Astrocyte of the spinal cord (primary cell): ENCODE results near the gene CATSPERD.

Experiments used
- DNase-seq: peaks from one replicate; pipeline ENCODE4 v3.0.0; 2011; ENCODE audit warnings: low read depth, low spot score
- H3K4me3 ChIP-seq: 2 replicates; pipeline ENCODE4 v1.5.1; 2011; ENCODE audit warnings: low read depth, mild to moderate bottlenecking, low read length, moderate library complexity
- in situ Hi-C: cut with HindIII; loops from 2 replicates; pipeline ENCODE4 v1.10.0; 2017; ENCODE audit warnings: low sequenced_read_pairs
- TF ChIP-seq, protein P1 (sequence below): IDR thresholded peaks from 2 replicates; pipeline ENCODE4 v1.5.1; 2012; ENCODE audit warnings: low read depth, mild to moderate bottlenecking, low read length, inconsistent platforms

CATSPERD gene

DNA sequence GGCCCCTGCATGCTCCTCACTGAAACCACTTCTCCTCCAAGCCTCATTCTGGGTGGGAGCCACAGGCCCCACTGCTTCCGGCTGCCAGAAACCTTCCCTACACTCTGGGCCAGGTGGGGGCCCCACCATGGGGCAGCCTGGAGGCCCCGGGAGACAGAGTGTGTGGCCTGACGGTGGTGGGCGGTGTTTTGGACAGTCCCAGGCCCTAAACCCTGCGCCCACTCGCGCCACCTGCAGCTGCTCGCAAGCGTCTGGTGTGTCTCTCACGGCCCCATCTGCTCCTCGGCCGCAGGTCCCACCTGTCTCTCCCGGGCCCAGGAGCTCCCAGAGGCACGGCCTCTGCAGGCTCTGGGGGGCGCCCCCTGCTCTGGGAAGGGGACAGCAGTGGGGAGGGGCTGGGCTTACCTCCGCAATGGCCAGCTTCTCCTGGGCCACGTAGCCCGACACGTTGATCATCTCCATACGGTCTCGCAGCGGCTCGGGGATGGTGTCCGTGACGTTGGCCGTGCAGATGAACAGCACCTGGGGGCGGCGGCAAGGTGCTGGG, 24.7 kb upstream of the CATSPERD start:
- in situ Hi-C loops, result no loop called here
- TF ChIP-seq, protein P1, sequence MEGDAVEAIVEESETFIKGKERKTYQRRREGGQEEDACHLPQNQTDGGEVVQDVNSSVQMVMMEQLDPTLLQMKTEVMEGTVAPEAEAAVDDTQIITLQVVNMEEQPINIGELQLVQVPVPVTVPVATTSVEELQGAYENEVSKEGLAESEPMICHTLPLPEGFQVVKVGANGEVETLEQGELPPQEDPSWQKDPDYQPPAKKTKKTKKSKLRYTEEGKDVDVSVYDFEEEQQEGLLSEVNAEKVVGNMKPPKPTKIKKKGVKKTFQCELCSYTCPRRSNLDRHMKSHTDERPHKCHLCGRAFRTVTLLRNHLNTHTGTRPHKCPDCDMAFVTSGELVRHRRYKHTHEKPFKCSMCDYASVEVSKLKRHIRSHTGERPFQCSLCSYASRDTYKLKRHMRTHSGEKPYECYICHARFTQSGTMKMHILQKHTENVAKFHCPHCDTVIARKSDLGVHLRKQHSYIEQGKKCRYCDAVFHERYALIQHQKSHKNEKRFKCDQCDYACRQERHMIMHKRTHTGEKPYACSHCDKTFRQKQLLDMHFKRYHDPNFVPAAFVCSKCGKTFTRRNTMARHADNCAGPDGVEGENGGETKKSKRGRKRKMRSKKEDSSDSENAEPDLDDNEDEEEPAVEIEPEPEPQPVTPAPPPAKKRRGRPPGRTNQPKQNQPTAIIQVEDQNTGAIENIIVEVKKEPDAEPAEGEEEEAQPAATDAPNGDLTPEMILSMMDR, result no peak
- no peak overlapping the region for H3K4me3 ChIP-seq
- no peak for DNase-seq

DNA sequence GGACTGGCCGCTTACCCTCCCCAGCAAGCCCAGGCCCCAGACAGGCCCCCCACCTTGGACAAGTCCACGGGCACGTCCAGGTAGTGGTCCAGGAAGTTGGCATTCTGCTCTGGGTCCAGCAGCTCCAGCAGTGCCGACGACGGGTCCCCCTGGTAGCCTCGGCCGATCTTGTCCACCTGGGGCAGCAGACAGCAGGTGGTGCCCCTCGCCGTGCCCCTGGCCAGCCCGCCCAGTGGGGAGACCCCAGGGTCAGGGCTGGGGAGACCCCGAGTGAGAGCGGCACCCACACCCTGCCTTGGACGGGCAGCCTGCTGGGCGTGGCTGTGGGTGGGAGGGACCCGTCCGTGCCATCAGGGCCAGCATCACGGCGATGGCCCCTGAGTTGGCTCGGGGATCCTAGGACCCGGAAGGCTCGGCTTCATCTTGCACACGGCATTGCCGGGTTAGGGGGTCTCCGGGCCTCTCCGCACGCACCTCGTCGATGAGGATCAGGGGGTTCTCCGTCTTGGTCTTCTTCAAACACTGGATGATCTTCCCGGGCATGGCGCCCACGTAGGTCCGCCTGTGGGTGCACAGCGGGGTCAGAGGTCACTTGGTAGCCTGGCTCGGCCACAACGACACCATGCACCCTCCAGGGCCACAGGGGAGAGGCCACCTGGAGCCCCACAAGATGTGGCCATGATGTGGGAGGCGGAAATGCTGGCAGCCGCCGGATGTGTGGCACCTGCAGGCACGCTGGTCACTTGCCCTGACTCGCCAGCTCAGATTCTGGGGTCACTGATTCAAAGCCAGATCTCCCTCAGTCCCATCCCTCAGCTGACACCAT, 24.0 kb upstream of the CATSPERD start:
- no peak overlapping the region for H3K4me3 ChIP-seq
- DNase-seq, result no peak
- TF ChIP-seq, protein P1, result no peak
- in situ Hi-C loops, result no loop called here

DNA sequence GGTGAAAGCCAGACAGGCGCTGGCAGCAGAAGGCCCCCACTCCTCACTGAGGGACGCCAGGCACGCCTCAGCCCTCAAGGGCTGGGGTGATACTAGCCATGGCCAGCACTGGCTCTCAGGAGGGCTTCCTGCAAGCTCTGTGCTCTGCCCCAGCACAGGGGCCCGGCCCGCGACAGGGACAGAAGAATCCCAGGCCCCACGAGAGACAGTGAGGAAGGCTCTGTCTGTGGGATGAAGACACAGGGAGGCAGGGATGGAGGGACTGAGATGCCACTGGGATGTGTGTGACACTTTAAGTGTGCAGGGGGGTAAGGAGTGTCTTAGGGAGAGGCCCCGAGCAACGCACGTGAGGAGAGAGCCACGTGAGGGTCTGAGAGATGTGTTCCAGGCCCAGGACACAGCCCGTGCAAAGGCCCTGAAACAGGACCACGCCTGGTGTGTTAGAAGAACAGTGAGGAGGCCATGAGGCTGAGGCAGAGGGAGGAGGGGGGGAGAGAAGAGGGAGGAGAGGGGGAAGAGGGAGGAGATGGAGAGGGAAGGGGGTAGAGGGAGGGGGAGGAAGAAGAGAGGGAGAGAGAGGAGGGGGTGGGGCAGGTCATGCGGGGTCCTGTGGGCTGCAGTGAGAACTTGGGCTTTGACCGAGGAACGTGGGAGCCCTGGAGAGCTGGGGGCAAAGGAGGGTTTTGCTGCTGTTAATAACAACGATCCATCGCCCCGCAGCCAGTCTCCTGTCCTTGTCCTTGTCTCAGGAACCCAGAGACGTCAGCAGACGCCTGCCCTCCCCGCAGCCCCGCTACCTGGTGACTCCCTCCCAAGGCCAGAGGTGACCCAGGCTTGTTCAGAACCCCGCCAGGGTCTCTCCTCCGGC, 23.2 kb upstream of the CATSPERD start:
- in situ Hi-C loops, result no loop called here
- no peak for DNase-seq
- TF ChIP-seq, protein P1, result no peak
- H3K4me3 ChIP-seq, result no peak overlapping the region

DNA sequence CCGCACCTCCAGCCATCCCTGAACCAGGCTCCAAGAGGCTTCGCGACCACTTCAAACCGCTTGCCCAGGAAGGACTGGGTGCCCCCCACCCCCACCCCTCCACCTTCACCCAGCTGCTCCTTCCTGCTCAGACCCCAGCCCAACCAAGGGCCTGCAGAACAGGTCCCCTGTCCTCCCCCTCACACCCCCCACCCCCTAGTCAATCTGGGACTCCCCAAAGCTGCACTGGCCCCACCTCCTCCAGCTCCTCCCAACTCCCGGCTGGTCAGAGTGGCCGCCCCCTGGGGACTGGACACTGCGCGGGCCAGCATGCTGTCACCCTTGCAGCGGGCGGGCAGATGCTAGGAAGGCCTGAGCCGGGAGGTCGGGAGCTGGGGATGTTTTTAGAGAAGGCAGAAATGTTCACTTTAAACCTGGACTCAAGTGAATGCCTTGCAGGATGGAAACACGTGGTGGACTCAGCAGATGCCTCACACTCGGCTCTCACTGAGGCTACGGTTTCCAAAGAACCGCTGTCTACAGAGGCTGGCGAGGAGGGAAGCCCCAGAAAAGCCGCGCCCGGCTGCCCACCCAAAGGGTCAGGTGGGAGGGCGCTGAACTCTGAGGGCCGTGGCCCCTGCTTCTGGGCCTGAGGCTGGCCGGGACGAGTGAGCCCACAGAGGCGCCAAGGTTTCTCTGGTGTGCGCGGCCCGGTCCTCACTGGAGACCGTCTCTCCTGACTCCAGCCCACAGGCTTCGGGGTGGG, 22.4 kb upstream of the CATSPERD start:
- H3K4me3 ChIP-seq, result no peak overlapping the region
- in situ Hi-C loops, result no loop called here
- TF ChIP-seq, protein P1, result no peak
- no peak for DNase-seq

DNA sequence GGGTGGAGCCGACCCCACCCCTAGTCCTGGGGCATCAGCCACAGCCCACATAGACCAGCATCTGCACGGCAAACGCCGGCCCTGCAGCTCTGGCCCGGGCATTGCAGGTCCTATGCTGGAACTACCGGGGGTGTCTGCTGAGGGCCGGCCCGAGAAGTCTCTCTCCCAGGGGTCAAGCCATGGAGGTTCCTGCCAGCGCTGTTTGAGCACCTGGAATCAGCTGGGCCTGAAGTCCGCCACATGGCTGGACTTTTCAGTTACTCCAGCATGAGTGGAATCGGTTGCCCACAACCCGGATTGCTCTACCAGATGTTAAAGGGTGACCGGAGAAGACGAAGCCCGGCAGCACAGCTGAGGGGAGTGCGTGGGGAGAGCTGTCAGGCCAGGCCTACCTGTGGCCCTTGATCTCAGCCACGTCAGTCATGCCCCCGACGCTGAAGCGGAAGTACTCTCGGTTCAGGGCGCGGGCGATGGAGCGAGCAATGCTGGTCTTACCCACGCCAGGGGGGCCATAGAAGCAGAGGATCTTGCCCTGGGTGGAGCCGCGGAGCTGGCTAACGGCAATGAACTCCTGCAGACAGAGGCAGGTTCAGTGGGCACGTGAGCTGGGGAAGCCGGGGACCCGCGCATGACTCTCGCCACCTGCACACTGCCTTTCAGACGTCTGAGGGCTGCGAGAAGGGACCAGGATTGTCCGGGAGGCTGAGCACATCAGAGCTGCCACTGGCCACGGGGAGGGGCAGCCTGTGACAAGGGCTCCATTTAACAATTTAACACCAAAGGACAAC, 21.6 kb upstream of the CATSPERD start:
- in situ Hi-C loops, result no loop called here
- DNase-seq, result no peak
- TF ChIP-seq, protein P1, result no peak
- H3K4me3 ChIP-seq, result no peak overlapping the region
